Ascending aorta (tissue), 2 donors: ENCODE results near the gene ZNF274. TPM values are rescaled to one million over a fixed set of nuclear protein-coding genes. Genes with fewer than 3 reads are reported as not detected.
"Not testable (repeated sequence)": the region's sequence is repeated elsewhere in the genome, so short reads cannot be mapped to it uniquely, and the experiment has no call there.

Experiments used
- DNase-seq, 2 donors: peaks; one replicate each; pipeline ENCODE4 v3.0.0-alpha.2; 2019; ENCODE audit warnings: low spot score in 2 of 2
- H3K27ac ChIP-seq, 2 donors: fragments of 200-600 bp; sonication (generic); one replicate each; pipeline ENCODE4 v1.5.1; 2016 to 2017; ENCODE audit warnings: mild to moderate bottlenecking in 1 of 2
- H3K27me3 ChIP-seq: fragments of 200-600 bp; sonication (generic); one replicate; pipeline ENCODE4 v1.5.1; 2017
- H3K36me3 ChIP-seq, 2 donors: fragments of 200-600 bp; sonication (generic); one replicate each; pipeline ENCODE4 v1.5.1; 2016
- H3K4me1 ChIP-seq, 2 donors: fragments of 200-600 bp; sonication (generic); one replicate each; pipeline ENCODE4 v1.5.1; 2016 to 2017; ENCODE audit warnings: mild to moderate bottlenecking in 1 of 2
- H3K4me3 ChIP-seq, 2 donors: fragments of 200-600 bp; sonication (generic); one replicate each; pipeline ENCODE4 v1.5.1; 2016 to 2017; ENCODE audit warnings: mild to moderate bottlenecking in 1 of 2
- H3K9me3 ChIP-seq, 2 donors: fragments of 200-600 bp; sonication (generic); one replicate each; pipeline ENCODE4 v1.5.1; 2016
- CTCF ChIP-seq, 3 experiments: fragments of 200-600 bp in 2 of 3; fragments of 450-650 bp in 1 of 3; sonication (generic) in 2 of 3; IDR thresholded peaks; one replicate each; pipeline ENCODE4 v1.5.1; 2016 to 2019; ENCODE audit warnings: antibody characterized with exemption in 3 of 3, mild to moderate bottlenecking in 1 of 3, moderate library complexity in 1 of 3
- intact Hi-C: fragments of 100-400 bp; cut with DNase I; formaldehyde crosslinking; loops from one replicate; pipeline ENCODE4 v1.15.1; 2023
- total RNA-seq: library from RNA; depleted of rRNA; stranded (reverse); fragments of >200 nt; gene quantifications from one replicate; pipeline ENCODE4 v1.1.0, GENCODE V29; 2016

ZNF274 gene
- 14.7 TPM for total RNA-seq

GRCh38 chr19:58182989-58183816 lies at the start of gene ZNF274:
ZNF274 (plus strand) TSS chr19:58183061; CDS start chr19:58183966, 905 bp downstream.
- no peak for TF ChIP-seq CTCF (IDR thresholded peaks at IDR 0.05)
- intact Hi-C loops, result loop anchor here (1.0 to 10.0 kb wide), 3 partner anchors 28 to 122 kb away; partner anchors contain the start of genes ERVK3-1 and ZNF8
- Histone ChIP-seq H3K9me3 (peaks cover 87 to 92% of the 10 kb centered on the region in 2 donors), H3K4me3 (peak within 1 kb of the TSS; percentile 84 to 93), H3K27me3 (no peaks in the 10 kb centered on the region), H3K27ac (peak within 1 kb of the TSS; percentile 99), H3K4me1 (no peaks in the 10 kb centered on the region), H3K36me3 (peaks cover 42 to 51% of the 10 kb centered on the region in 2 donors)
- peak; percentile 71 to 94 for DNase-seq

GRCh38 chr19:58134244-58134643 lies 48.6 kb upstream of the ZNF274 start:
- DNase-seq, result no peak
- no peaks in the 10 kb centered on the region for H3K27me3 ChIP-seq
- TF ChIP-seq CTCF (IDR thresholded peaks at IDR 0.05), result no peak
- no peak overlapping the region for H3K4me3 ChIP-seq
- H3K4me1 ChIP-seq, result no peaks in the 10 kb centered on the region
- peaks cover 94 to 100% of the 10 kb centered on the region in 2 donors for H3K36me3 ChIP-seq
- H3K9me3 ChIP-seq, result peaks cover 96 to 100% of the 10 kb centered on the region in 2 donors
- no peak overlapping the region for H3K27ac ChIP-seq
- intact Hi-C loops, result no loop called here

GRCh38 chr19:58145849-58146248 lies 37.0 kb upstream of the ZNF274 start:
- intact Hi-C loops, result no loop called here
- H3K27ac ChIP-seq, result no peak overlapping the region
- H3K9me3 ChIP-seq, result peaks cover 53 to 68% of the 10 kb centered on the region in 2 donors
- no peak overlapping the region for H3K4me3 ChIP-seq
- peaks cover 32 to 33% of the 10 kb centered on the region in 2 donors for H3K36me3 ChIP-seq
- no peaks in the 10 kb centered on the region for H3K27me3 ChIP-seq
- no peak for DNase-seq
- TF ChIP-seq CTCF (IDR thresholded peaks at IDR 0.05), result no peak
- peaks cover 0 to 2% of the 10 kb centered on the region in 2 donors for H3K4me1 ChIP-seq

- DNase-seq, H3K4me1 ChIP-seq, H3K27ac ChIP-seq, intact Hi-C loops, H3K27me3 ChIP-seq, H3K4me3 ChIP-seq: not testable (repeated sequence)
- Histone ChIP-seq H3K36me3 (peaks cover 16 to 17% of the 10 kb centered on the region in 2 donors), H3K9me3 (peaks cover 39 to 52% of the 10 kb centered on the region in 2 donors)
Measured at GRCh38 chr19:58147475-58147874, 35.4 kb upstream of the ZNF274 start.

GRCh38 chr19:58150328-58150921 lies 32.4 kb upstream of the ZNF274 start, which contains the start of gene ZNF329:
ZNF329 (minus strand) TSS chr19:58150789; CDS start chr19:58129503, 21,286 bp downstream.
- Histone ChIP-seq H3K36me3 (peaks cover 0 to 2% of the 10 kb centered on the region in 2 donors), H3K27me3 (no peaks in the 10 kb centered on the region), H3K9me3 (peaks cover 11 to 22% of the 10 kb centered on the region in 2 donors), H3K27ac (peak within 1 kb of the TSS; percentile 82 to 85), H3K4me1 (peaks cover 5 to 22% of the 10 kb centered on the region in 2 donors), H3K4me3 (peak within 1 kb of the TSS; percentile 87 to 95)
- intact Hi-C loops, result loop anchor here (5.0 to 10.0 kb wide), 7 partner anchors 148 to 1836 kb away; partner anchors contain the start of genes ZIK1, ZNF417, ZNF583 and ZNF606
- TF ChIP-seq CTCF (IDR thresholded peaks at IDR 0.05), result no peak
- peak; percentile 35 to 87 for DNase-seq
